GM19351 (cell line): ENCODE results near the gene NPAS3.

Source experiments
- ATAC-seq: cut with Tn5 transposase; IDR thresholded peaks from one replicate; pipeline ENCODE4 v1.9.1; 2021; ENCODE audit warnings: mild to moderate bottlenecking, moderate library complexity; ENCODE audit not compliant: unreplicated experiment

NPAS3 gene

GRCh38 chr14:33165144-33165925 is 226.7 kb downstream of the NPAS3 start:
- no peak for ATAC-seq

GRCh38 chr14:33165926-33166289 is 227.2 kb downstream of the NPAS3 start:
- ATAC-seq, result no peak

GRCh38 chr14:33175951-33176350 is 237.3 kb downstream of the NPAS3 start:
- ATAC-seq, result no peak

- ATAC-seq, result no peak
Measured at GRCh38 chr14:33184587-33184986, 245.9 kb downstream of the NPAS3 start.

GRCh38 chr14:33186656-33187055 is 248.0 kb downstream of the NPAS3 start:
- ATAC-seq, result no peak

- ATAC-seq, result no peak
Measured at GRCh38 chr14:33188880-33189279, 250.2 kb downstream of the NPAS3 start.

- no peak for ATAC-seq
Measured at GRCh38 chr14:33191855-33192254, 253.2 kb downstream of the NPAS3 start.

GRCh38 chr14:33194551-33194950 is 255.9 kb downstream of the NPAS3 start:
- ATAC-seq, result no peak

- ATAC-seq, result no peak
Measured at GRCh38 chr14:33198684-33199083, 260.0 kb downstream of the NPAS3 start.

- no peak for ATAC-seq
Measured at GRCh38 chr14:33201116-33201515, 262.4 kb downstream of the NPAS3 start.

GRCh38 chr14:33206981-33207380 is 268.3 kb downstream of the NPAS3 start:
- ATAC-seq, result no peak

GRCh38 chr14:33207467-33208017 is 268.9 kb downstream of the NPAS3 start:
- ATAC-seq, result no peak

GRCh38 chr14:33210311-33210710 is 271.6 kb downstream of the NPAS3 start:
- no peak for ATAC-seq

GRCh38 chr14:33218026-33218425 is 279.3 kb downstream of the NPAS3 start:
- ATAC-seq, result no peak

GRCh38 chr14:33219957-33220356 is 281.3 kb downstream of the NPAS3 start:
- ATAC-seq, result no peak

- ATAC-seq, result no peak
Measured at GRCh38 chr14:33229269-33229929, 290.7 kb downstream of the NPAS3 start.

- ATAC-seq, result no peak
Measured at GRCh38 chr14:33230021-33230420, 291.3 kb downstream of the NPAS3 start.

- no peak for ATAC-seq
Measured at GRCh38 chr14:33232031-33232430, 293.4 kb downstream of the NPAS3 start.

- no peak for ATAC-seq
Measured at GRCh38 chr14:33237115-33237740, 298.5 kb downstream of the NPAS3 start.

- ATAC-seq, result no peak
Measured at GRCh38 chr14:33239465-33239864, 300.8 kb downstream of the NPAS3 start.

- ATAC-seq, result no peak
Measured at GRCh38 chr14:33240466-33240865, 301.8 kb downstream of the NPAS3 start.

- ATAC-seq, result no peak
Measured at GRCh38 chr14:33241331-33241730, 302.7 kb downstream of the NPAS3 start.
